IPS-NIHi7 (cell line): ENCODE results near the gene SLC25A15.
"Not testable (repeated sequence)": the region's sequence is repeated elsewhere in the genome, so short reads cannot be mapped to it uniquely, and the experiment has no call there.

Source experiments
- DNase-seq: peaks from one replicate; pipeline ENCODE4 v3.0.0; 2012; ENCODE audit warnings: mixed read lengths; ENCODE audit errors: extremely low spot score

The SLC25A15 gene

DNA sequence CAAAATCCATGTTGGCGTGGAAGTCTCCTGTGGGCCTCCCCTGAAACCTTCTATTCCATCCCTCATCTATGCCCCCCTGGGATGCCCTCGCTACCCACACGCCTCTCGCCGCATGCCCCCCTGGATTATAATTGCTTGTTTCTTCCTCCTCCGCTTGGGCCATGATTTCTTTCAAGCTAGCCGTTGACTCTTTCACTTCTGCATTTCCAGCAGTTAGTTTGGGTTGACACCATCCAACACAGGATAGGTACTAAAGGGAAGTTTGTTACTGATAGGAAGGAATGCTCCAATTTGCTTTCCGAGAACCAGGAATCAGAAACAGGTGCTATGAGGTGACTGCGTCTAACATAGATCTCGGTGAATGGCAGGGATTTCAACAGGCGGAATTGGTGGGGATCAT lies 7.7 kb upstream of the SLC25A15 start:
- DNase-seq, result no peak

DNA sequence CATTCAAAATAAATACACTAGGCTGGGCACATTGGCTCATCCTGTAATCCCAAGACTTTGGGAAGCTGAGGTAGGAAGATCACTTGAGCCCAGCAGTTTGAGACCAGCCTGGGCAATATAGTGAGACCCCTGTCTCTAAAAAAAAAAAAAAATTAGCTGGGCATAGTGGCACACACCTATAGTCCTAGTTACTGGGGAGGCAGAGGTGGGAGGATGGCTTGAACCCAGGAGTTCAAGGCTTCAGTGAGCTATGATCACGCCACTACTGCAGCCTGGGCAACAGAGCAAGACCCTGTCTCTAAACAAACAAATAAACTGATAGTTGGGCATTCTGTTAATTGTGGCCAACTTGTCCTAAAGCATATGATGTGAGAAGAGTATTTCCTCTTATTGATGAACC lies 6.4 kb upstream of the SLC25A15 start:
- not testable (repeated sequence) for DNase-seq

DNA sequence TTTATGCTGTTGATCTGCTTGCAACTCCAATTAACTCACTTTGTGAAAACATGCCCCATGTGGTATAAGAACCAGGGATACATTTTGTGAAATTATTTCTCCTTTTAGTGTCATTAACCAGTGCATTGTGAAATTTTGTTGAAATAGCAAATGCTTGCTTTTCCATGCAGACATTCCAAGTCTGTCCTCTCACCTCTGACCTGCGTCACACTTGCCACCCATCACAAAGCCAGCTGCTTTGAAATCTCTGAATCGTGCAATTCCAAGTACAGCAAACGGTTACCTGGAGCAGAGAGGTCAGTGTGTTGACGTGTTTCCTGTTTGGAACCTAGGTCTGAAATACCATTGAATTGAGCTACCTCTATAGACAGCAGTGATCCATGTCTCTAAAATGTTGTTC lies 4.9 kb upstream of the SLC25A15 start:
- no peak for DNase-seq

DNA sequence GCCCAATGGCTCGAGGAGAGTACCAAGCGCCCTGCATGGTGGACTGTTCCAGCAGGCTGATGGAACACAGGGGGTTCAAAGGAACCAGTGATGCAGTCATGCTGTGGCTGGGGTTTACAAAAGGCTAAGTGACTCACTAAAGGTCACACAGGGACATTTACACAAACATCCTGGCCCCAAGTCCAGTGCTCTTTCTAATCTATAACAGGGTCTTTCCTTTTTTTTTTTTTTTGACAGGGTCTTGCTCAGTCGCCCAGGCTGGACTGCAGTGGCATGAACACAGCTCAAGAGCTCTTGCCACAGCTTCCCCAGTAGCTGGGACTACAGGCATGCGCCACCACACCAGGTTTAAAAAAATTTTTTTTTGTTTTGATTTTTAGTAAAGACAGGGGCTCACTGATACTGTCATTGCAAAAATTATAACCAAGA lies 2.8 kb upstream of the SLC25A15 start:
- DNase-seq, result no peak

DNA sequence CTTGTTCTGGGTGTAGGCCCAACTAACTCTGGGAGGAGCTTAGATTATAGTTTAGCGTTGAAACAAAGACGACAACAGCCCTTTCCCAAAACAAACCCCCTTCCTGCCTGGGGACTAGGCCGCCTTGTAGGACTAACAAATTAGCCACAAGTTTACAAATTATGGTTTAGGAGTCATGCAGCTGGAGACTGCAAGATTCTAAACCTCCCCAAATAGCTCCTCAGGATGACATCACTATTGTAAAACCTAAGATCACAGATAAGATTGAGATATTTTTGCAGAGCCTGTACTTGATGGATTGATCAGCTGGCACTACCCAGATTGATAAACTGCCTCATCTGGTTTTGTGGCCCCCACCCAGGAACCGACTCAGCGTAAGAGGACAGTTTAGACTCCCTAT lies 2.3 kb upstream of the SLC25A15 start:
- DNase-seq, result no peak

DNA sequence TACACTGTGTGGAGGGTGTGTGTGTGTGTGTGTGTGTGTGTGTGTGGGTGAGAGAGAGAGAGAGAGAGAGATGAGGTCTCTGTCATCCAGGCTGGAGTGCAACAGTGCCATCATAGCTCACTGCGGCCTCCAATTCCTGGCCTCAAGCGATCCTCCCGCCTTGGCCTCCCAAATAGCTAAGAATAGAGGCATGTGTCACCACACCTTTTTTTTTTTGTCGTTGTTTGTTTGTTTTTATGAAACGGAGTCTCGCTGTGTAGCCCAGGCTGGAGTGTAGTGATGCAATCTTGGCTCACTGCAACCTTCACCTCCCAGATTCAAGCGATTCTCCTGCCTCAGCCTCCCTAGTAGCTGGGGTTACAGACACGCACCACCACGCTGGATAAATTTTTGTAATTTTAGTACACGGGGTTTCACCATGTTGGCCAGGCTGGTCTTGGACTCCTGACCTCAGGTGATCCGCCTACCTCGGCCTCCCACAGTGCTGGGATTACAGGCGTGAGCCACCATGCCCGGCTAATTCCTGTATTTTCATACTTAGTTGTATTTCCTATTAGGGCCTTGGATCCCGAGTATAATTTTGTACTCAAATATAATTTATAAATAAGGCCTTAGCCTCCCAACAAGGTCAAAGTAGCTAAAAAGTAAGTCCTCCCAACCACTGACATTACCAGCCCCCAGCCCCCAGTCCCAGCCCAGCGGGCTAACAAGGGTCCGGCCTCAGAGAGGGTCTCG lies 704 bp upstream of the SLC25A15 start:
- DNase-seq, result not testable (repeated sequence)

DNA sequence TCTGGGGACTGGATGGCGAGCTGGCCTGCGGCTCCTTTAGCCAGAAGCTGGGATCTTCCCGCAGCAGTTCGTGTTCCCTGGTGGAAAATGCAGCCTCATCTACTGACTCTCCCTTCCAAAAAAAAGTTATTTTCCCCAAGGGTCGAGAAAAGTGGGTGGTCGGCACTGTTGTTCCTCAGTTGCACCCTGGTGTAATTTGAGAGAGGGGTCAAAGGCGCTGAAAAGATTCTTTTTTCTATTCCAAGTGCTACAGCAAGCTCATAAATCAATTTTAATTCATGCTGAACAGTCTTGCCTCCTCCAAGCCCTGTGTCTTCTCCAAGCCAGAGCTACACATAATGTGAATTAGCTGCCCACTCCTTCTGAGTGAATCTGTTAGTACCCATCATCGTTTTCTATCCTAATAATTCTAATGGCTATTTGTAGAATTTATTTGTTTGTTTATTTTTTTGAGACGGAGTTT lies 774 bp downstream of the SLC25A15 start:
- DNase-seq, result no peak

DNA sequence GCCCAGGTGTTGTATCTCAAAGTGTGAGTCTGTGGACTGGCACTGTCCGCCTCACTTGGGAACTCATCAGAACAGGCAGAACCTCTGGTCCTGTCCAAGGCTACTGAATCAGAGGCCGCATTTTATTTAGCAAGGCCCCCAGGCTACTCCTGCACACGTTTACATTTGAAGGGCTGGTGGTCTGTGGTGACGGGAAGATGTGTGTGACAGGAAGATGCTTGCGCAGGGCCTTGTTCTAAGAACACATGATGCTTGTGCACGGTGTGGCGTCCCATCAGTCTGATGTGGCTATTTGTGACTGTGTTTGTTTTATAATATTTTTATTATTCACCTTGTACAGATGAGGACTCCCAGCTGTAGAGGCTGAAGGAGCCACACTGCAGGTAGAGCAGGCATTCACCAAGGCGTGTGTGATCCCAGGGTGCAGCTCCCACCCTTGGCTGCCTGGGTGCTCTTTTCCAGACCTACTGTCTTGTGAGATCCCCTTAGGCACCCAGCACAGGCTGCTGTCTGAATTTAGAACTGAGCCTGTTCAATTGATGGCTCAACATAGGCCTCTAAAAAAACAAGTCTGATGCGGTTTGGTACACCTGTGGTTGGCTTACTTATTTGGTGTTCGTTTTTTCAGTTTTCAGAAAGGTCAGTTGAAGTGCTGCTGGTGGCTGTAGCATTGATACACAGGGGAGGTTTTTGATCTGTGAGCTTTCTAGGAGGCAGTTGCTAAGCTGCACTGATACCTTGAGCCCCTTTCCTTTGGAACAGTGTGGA lies 3.1 kb downstream of the SLC25A15 start:
- no peak for DNase-seq

DNA sequence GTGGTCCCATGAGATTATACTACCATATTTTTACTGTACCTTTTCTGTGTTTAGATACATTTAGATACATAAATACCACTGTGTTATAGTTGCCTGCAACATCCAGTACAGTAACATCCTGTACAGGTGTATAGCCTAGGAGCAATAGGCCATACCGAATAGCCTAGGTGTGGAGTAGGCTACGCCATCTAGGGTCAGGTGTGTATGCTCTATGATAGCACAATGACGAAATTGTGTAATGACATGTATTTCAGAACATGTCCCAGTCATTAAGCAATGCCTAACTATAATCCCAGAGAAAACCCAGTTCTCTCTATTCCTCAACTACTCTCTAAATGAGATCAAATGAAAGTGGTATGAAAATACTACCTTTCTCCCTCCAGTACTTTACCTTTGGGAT lies 3.9 kb downstream of the SLC25A15 start:
- no peak for DNase-seq

DNA sequence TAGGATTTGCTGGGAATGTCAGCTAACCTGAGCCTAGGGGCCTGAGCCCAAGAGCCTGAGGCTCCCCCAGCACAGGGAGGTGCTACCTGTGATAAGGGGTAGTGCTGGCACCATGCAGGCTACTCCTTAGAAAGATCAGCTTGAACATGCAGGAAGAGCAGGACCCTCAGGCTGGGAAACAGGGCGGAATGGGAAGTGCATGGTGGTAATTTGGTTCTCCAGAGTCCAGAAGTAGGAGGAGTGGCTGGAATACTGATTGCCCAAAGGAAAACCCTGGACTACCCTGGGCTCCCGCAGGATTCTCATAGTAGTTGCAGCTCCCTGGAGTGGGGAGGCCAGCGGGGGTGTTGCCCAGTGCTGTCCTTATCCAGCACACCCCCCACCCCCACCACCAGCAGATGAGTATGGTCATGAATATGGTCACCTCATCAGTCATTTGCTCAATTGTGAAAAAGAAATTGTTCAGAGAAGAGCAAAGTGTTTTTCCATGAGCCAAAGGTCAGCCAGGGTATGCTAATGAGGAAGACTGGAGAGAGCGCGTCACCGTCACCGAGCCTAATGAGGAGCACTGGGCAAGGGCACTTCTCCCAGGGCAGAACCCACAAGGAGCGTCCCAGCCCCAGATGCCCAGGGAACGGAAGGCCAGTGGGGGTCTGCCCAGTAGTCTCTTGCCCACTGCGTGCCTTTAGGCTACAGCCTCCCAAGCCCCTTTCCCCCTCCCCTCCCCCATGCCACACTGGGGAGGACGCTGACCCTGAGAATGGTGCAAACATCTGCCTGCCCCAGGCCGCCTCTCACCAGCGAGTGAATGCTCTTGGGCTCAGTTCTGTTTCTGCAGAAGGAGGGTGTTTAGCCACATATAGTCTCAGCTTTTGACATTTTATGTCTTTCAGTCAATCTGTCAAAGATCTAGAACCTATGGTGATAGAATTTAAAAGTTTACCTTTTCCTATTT lies 5.3 kb downstream of the SLC25A15 start:
- no peak for DNase-seq

DNA sequence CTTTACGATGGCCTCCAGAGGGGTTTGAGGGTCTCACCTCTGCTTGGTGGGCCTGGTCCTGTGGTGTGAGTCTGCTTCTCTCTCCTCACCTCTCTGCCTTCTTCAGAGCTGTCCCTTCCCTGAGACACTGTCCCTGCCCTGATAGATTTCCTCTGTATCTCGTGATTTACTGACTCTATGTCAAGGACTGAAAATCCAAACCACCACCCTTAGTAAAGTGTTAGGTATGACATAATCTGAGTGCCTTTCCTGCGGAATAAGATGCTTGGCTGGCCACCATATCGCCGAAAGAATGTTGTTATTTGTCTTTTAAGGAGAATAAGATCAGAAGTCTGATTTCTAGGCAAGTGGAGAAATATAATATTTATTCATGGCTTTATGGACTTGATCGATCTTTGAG lies 7.2 kb downstream of the SLC25A15 start:
- DNase-seq, result no peak

DNA sequence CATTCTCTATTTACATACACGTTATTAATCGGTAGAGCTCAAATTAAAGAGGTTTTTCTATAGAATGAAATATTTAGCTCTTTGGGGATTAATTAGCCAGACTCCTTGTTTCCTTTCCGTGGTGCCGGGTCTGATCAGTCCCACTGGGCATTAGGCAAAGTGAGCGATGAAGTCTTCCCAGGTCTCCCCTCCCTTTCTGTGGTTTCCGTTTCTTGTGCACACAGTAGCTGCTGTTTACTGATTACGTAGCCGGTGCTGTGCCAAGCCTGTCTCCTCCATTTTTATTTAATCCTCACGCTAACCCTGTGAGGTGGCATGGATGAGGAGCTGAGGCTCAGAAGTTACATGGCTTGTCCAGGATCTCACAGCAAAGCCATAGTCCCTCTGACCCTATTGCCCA lies 9.0 kb downstream of the SLC25A15 start:
- DNase-seq, result no peak

DNA sequence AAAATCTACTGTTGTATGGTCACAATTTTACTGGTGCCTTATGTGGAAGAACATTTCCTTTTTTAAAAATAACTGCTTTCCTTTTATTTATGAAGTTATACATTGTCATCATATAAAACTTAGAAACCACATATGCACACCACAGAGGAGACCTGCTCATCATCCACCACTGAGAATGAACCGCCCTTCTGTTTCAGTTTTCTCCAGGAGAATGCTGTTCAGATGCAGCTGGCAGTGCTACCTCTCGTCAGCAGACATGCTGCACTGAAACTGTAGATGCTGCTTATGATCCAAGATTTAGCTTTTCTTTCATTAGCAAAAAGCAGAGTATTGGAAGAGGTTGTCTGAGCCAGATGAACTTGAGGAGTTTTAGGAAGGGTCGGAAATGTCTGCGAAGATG lies 10.1 kb downstream of the SLC25A15 start:
- no peak for DNase-seq

DNA sequence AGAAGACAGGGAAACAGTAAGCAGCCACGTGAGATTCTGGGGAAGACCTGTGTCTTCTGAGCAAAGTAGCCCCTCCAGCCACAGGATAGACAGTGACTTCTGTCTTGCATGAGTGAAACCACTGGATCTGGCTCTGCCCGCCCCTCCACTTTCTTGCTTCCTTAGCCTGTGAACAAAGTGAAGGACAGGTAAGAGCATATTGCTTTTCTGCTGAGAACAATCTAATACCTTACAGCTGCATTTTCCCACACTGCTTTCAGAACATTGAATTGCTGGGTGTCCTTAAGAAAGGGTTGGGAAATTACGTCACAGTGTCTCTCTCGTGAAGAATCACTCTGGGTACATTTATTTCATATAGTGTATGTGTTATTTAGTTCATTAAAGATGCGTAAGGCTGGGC lies 11.1 kb downstream of the SLC25A15 start:
- no peak for DNase-seq

DNA sequence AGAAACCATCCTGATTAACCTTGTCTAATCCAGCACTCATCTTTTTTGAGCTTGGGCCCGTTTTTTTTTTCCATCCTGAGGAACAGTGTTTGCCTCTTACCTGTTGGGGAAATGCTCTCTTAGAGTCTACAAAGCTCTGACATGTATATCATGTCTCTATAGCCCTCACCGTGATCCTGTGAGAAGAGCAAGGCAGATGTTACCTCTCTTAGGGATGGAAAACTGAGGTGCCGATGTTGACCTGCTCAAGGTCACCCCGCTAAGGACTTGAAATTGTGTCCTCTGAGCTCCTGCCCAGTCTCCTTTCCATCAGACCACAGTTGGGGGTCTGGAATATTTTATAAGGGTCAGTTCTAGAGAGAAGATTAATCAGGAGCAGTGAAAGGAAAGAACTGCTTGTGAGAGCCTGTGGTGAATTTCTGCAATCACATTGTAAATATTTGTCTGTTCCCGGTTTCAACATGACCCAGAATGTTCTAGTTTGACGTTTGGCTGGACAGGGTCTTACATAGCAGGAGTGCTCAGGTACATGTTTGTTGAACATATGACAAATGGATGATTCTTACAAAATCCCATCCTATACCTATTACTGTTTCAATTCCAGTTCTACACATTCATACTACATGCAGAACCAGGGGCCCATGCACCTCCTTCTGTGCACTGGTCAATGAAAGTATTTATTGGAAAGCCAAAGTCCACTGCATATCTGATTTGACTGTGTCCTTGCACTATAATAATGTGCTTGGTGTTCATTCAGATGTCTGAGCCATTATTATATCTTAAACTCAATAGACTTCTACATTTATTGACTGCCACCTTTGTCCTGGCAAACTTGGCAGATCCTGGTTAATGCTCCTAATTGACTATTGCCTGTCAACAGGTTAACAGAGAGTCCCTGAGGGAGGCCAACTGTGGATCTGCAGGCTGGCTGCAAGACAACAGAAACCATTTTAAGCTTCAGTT lies 12.1 kb downstream of the SLC25A15 start:
- no peak for DNase-seq

DNA sequence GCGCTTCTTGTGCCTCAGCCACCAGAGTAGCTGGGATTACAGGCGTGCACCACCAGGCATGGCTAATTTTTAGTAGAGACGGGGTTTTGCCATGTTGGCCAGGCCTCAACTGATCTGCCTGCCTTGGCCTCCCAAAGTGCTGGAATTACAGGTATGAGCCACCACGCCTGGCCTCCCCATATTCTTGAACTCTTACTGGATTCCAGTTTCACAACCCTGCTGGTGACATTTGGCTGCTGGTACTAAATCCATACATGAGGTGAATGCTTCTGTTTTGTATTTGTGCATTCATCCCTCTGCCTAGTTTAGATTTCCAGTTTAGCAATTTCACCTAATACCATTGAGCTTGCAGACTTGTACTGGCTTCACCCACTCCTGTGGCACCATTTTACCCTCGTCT lies 13.9 kb downstream of the SLC25A15 start:
- DNase-seq, result no peak

DNA sequence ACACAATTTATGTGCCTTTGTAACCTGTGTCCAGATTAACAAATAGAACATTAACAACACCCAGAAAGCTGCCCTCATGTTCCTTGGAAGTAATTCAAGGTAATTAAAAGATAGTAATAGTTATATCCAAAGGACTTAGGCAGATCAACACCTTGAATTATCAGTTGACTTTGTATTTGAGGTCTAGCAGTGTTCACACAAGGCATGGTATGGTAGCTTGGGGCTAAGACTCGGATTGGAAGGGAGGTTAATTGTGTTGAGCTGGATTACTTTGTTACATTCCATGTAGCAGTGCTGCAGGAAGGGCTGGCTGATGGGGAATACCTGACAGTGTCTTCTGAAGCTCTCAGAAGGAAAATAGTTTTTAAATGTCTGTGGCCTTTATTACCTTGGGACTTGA lies 16.8 kb downstream of the SLC25A15 start:
- DNase-seq, result no peak

DNA sequence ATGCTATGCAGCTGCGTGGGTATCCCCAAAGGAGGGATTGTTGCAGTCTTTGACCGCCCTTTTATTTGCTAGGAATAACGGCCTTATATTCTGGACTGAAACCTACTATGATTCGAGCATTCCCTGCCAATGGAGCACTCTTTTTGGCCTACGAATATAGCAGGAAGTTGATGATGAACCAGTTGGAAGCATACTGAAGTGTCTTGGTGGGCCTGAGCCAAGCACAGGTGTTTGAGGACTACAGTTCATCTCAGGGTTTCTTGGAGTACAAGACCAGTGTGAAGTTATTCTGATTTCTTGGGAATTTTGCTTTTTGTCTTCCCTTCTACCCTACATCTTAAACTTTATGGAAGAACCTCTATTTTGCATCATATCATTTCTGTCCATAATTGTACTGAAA lies 20.1 kb downstream of the SLC25A15 start:
- DNase-seq, result no peak

DNA sequence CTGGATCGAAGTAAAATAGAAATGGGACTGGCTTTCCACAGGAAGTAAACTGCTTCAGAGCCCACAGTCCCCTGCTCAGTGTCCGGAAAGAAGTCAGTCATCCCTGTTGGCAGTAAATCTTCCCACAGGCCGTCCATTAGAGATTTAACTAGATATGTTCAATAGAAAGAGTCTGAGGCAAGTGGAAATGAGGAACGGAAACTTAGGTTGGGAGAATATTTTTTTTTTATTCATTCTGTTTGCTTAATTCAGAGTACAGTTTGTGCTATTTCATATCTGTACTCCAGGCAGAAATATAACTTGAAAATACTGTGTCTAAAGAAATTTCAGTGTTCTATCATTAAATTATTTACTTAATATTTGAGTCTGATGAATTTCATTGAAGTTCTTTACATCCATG lies 22.7 kb downstream of the SLC25A15 start:
- no peak for DNase-seq

DNA sequence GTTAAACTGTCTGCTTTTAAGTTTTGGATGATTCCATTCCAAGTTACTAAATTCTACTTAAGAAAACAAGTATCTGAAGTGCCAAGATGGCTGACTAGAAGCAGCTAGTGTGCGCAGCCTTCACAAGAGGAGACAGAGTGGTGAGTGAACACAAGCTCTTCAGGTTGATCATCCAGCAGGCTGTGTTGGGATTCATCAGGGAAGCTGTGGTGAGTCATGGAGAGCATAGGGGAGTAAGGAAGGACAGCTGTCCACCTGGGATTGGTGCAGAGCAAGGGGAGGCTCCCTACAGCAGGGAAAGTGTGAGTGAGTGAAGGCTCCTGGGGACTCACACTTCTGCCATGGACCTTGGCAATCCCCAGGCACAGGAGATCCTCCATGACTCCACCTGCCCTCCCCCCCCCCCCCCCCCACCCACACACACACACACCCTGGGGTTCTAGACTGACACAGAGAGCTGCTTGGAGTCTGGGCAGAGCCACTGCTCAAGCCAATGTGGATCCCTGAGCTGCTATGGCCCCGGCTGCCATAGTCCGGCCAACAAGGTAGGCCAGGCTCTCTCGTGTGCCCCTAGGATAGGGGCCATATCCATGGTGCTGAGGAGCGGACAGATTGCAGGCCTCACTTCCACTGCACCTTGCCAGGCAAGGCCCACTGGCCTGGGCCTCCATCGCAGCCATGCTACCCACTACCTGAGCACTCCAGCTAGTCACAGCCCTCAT lies 23.5 kb downstream of the SLC25A15 start:
- DNase-seq, result no peak
